ENCODE measurements around the gene MAPK13.
"Not testable (repeated sequence)": the region's sequence is repeated elsewhere in the genome, so short reads cannot be mapped to it uniquely, and the experiment has no call there.

Gene MAPK13

GRCh38 chr6:36129941-36130666 lies at the start of gene MAPK13:
Gene MAPK13 (plus strand): TSS chr6:36130513. CDS start chr6:36130583, 70 bp downstream.
- DNase-seq, result peak; percentile 5

- no peak for DNase-seq
Observed at GRCh38 chr6:36082318-36082717, 48.0 kb upstream of the MAPK13 start.

- no peak for DNase-seq
Observed at GRCh38 chr6:36083446-36083845, 46.9 kb upstream of the MAPK13 start.

GRCh38 chr6:36088204-36088603 lies 42.1 kb upstream of the MAPK13 start:
- DNase-seq, result not testable (repeated sequence)

- no peak for DNase-seq
Observed at GRCh38 chr6:36089048-36089447, 41.3 kb upstream of the MAPK13 start.

GRCh38 chr6:36094238-36094637 lies 36.1 kb upstream of the MAPK13 start:
- no peak for DNase-seq

- peak; percentile 51 for DNase-seq
Observed at GRCh38 chr6:36094753-36095496, 35.4 kb upstream of the MAPK13 start.

- no peak for DNase-seq
Observed at GRCh38 chr6:36095497-36096391, 34.6 kb upstream of the MAPK13 start.

GRCh38 chr6:36098253-36098919 lies 31.9 kb upstream of the MAPK13 start:
- no peak for DNase-seq

GRCh38 chr6:36098920-36099647 lies 31.2 kb upstream of the MAPK13 start:
- no peak for DNase-seq

GRCh38 chr6:36099869-36100483 lies 30.3 kb upstream of the MAPK13 start:
- no peak for DNase-seq

- DNase-seq, result no peak
Observed at GRCh38 chr6:36101691-36102090, 28.6 kb upstream of the MAPK13 start.

GRCh38 chr6:36102853-36103252 lies 27.5 kb upstream of the MAPK13 start:
- no peak for DNase-seq

GRCh38 chr6:36104836-36105235 lies 25.5 kb upstream of the MAPK13 start:
- DNase-seq, result no peak

GRCh38 chr6:36109092-36109491 lies 21.2 kb upstream of the MAPK13 start:
- DNase-seq, result no peak

GRCh38 chr6:36110050-36110449 lies 20.3 kb upstream of the MAPK13 start:
- DNase-seq, result no peak

- no peak for DNase-seq
Observed at GRCh38 chr6:36110863-36111262, 19.4 kb upstream of the MAPK13 start.

GRCh38 chr6:36111526-36111925 lies 18.8 kb upstream of the MAPK13 start:
- no peak for DNase-seq

GRCh38 chr6:36113049-36113448 lies 17.3 kb upstream of the MAPK13 start:
- no peak for DNase-seq

- DNase-seq, result no peak
Observed at GRCh38 chr6:36113703-36114102, 16.6 kb upstream of the MAPK13 start.

- DNase-seq, result no peak
Observed at GRCh38 chr6:36114798-36115408, 15.4 kb upstream of the MAPK13 start.
